HG03354 (cell line): ENCODE results near the gene TSPAN7.

Source experiments
- ATAC-seq: cut with Tn5 transposase; IDR thresholded peaks from one replicate; pipeline ENCODE4 v1.9.1; 2021; ENCODE audit warnings: mild to moderate bottlenecking; ENCODE audit not compliant: unreplicated experiment, poor library complexity, severe bottlenecking

The TSPAN7 gene, protein sequence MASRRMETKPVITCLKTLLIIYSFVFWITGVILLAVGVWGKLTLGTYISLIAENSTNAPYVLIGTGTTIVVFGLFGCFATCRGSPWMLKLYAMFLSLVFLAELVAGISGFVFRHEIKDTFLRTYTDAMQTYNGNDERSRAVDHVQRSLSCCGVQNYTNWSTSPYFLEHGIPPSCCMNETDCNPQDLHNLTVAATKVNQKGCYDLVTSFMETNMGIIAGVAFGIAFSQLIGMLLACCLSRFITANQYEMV

DNA sequence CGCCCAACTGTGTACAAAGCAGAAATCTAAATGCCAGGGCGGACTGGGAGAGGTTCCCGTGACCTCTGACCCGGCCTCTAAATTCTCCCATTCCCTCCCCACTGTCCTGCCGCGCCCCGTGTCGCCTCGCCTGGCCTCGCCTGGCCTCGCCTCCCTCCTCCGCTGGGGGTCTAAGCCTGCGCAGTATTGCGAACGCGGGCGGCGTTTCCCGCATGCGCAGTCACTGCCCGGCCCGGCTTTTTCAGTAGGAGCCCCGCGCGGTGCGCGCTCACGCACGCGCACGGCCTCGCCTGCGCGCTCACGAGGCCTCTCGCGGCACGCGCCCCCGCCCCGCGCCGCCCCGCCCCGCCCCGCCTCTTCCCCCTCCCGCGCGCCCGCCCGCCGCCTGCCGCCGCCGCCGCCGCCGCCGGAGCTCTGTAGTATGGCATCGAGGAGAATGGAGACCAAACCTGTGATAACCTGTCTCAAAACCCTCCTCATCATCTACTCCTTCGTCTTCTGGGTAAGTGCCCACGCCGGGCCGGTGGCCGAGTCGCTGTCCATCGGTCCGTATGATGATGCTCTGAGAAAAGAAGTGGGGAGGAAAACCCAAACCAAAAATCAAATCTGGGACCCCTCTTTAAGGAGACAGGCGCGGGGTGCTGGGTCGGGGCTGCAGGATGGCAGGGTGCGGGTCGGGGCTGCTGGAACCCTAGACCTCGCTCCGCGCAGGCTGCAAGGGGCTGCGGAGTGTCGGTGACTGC is at the start of gene TSPAN7:
Gene TSPAN7 (plus strand): TSS at position 417 of the 743 bp plus-strand sequence. CDS start 5 bp downstream, at position 422.
- peak; percentile 79 for ATAC-seq

DNA sequence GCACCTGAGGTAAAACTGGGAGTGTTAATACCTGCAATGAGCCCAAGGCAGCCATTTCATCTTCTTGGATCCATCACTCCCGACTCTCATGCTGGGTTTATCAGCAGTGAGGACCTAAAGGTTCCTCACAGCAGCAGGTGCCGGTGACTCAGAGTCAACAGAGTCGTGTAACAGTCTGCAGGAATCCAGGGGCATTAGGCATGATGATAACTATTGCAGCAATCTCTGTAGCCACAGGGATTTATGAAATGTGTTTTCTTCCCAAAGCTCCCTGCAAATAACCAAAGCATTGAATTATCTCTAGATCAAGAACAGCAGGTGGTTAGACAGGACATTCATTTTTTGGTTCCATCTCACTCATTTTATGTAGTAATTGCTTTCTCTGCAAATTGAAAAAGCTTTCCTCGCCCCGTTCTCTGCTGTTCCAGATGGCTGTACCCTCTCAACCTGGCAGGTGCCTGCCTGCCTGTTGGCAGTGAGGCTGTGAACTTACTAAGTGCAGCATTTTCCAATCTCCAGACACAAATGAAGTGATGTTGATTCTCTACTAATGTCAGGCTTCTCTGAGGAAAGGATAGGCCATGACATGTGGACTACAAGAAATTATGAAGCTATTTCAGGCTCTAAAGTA is 48.1 kb upstream of the TSPAN7 start:
- ATAC-seq: no peak

DNA sequence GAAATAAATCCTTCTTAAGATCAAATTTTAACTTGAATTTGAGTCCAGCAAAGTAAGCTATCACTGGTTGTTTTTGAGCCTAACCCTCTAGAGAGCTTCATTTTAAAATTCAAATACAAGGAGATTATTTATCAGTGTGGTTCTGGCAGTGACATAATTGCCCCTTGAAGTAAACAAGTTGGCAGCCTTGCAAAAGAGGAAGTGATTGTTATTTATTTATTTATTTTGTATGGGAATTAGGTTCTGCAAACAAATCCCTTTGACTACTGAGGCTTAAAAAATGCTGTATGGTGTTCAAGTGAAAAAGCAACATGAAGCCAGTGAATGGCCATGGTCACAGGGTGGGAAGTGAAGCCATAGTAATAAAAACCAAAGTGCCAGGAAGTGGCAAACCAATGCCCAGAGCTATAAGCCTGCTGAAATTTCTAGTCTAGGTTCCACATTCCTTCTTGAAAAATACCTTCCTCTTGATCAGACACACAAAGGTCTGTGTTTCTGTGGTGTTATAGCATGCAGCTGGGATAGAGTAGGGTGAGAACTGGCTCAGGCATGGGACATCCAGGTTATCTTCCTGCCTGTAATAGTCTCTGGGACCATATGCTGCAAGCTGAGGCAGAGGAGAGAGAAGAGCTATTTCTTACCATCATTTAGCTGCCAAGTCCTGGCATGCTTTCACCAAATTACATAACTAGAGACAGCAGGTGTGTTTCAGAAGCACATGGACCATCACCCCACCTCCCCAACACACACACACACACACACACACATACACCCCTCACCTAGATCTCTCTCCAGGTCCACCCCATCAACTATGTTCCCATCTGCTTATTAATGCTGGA is 47.1 kb upstream of the TSPAN7 start:
- no peak for ATAC-seq

DNA sequence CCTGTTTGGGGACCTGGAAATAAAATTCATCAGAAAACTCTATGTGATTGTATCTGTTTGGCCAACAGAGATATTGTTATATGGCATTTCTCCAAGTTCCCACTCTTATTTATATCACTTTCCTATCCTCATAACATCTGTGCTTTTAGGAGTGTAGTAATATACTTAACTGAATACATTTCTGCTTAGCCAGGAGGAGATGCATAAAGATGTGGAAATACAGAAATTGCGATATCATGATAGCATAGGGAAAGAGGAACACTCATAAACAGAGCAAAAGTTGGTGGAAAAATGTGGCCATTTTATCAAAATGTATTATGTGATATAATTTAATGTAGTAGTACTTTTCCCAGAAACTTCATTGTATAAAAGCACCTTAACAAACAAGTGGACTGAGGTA is 46.1 kb upstream of the TSPAN7 start:
- ATAC-seq: no peak

DNA sequence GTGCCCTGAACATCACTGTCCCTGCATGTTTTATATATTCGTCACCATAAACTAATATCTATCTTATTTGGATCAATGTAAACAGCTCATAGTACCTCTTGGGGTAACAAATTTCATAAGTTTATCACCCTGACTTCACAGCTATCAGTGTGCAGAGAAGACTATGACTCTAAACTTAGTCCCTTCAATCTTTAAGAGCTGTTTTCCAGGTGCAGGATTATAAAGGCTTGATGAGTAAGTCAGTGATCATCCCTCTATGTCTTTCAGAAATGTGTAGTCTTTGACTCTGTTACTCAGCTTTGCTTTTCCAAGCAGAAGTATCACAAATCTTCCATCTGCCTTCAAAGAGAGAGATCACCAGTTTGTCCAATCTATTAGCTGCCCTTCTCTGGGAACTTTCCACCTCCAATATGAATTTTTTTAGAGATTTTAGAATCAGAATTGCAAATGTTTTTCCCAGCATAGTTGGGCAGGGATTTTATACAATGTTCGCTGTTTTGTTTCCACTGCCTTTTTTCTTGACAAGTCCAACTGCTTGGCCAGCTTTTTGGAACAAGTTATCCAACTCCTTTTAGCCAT is 45.1 kb upstream of the TSPAN7 start:
- no peak for ATAC-seq

DNA sequence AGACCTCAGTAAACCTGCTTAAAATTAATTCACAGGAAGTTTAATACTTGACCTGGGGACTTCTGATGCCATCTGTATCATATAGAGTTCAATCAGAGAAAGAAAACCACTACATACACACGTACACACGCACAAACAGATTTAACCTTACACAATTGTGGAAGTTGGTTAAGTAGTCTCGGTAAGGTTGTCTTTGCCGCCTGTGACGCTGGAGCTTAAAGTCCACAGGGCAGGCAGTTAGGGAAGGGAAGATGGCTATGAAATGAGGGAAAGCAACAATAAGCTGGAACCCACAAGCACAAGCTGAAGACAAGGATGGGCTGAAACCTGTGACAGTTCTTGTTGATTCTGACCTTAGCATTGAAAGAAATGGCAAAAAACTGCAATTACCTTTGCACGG is 41.7 kb upstream of the TSPAN7 start:
- no peak for ATAC-seq

DNA sequence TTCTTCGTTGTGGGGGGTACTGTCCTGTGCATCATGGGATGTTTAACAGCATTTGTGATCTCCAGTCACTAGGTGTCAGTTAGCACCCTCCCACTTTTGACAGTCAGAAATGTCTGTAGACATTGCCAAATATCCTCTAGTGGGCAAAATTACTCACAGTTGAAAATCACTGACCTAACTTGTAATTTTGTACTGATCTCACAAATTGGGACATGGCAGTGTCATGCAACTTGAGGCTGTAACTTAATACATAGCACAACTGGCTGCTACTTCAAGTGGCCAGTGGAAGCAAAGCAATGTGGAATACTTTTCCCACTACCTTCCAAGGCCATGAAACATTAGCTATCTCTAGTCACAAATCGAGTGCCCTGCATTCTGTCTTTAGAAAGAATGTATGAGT is 23.2 kb upstream of the TSPAN7 start:
- no peak for ATAC-seq

DNA sequence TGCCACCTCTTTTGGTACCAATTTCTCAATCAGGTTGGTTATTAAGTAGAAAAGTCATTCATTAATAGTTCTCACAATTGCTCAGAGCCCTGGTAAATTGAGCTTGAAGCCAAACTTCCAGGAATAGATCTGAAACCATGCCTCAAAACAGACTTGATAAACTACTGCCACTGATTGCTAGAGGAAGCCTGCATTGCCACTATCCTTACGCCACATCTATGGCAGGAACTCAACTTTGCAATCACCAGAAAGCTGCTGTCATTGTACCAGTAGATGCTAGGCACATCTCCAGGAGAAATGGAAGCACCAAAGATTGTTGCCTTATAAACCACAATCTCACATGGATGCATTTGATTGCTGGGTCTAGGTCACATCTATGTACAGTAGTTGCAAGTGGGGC is 21.6 kb upstream of the TSPAN7 start:
- no peak for ATAC-seq

DNA sequence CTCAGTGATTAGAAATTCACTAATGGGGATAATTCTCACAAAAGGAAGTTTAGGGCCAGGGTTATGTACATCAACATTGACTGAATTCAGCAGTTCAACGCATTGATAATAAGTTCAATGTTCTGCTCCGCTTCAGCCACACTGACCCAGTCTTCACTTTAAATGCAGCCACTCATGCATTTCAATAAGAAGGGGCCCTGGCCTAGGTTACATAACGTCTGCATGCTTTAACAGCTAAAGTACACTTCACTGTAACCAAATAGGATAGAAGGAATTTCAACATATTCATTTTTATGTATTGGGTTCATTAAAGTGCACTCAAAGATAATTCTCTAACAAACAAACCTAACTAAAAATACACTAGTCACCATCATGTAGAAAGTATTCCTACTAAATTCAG is 12.8 kb upstream of the TSPAN7 start:
- ATAC-seq: no peak

DNA sequence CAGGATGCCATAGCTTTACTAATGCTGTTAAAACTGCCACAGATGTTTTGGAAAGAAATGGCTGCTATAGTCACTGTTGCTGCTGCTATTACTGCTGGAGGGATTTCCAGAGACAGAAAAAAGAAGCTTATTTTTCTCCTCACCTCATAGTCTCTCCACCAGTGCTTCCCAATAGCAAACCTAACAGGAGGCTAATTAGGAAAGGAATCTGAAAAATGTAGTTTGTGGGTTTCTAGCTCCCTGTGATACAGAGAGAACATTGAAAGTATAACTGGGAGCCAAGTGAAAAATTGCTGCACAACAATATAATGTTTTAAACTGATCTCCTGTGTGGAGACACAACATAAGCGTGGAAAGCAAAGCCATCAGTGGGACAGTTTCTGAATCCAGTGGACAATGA is 8.6 kb upstream of the TSPAN7 start:
- no peak for ATAC-seq

DNA sequence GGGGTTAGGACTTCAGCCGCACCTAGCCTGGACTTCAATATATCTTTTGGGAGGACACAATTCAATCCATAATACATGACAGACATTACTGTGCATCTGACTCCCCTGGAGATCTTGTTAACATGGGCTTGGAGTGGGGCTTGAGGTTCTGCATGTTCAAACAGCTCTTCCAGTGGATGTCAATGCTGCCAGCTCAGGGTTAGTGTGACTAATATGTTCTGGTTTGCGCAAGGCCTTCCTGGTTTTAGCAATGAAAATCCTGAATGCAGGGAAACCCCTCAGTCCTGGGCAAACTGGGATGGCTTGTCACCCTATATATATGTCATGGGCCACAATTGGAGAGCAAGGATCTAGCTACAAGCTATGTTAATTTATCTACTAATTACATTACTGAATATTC is 2.7 kb upstream of the TSPAN7 start:
- no peak for ATAC-seq

DNA sequence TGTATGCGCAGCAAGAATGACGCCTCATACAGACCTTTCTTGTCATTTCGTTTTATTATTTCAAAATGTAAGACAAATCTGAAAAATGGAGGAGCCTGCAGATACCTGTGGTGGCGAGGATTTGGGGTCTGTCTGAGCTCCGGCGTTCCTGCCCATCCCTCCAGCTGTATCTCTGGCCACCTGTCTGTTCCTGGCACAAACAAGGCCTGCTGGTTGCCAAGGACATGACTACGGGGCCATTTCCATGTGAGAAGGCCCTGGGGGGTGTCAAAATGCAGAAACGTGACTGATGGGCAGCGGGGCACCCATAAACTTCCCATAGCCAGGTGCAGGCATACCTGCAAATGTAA is 591 bp upstream of the TSPAN7 start:
- ATAC-seq: no peak

DNA sequence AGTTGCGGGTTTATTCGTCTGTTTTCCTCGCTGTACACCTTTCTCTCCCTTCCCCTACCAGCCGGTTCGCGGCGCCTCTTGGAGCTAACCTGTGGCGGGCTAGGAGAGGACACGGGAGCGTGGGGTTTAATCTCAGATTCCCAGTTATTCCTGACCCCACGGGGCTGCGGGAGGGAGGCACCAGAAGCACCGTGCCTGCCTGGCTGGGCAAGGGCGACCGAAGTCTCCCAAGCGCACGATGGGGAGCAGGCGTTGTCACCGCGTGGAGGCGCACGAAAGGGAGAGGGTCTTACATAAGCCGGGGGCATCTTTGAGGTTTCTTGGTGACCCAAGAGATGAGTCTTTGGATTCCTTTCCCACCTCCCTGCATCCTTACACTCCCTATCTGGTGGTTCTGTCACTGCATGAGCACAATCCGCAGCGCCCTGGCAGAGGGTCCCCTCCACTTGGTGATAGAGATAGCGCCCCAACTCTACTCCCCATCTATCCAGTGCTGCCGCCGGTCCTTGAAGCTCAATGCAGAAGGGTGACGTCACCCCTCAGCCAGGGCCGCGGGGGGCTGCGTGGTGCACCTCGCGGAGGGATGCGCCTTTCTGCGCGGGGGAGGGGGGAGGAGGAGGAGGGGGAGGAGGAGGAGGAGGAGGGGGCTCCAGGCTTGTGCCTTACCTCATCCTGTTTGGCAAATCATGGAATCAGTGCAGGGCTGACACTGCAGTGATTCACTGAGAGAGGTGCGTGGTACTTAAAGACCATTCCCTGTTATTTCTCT is 793 bp downstream of the TSPAN7 start:
- no peak for ATAC-seq

DNA sequence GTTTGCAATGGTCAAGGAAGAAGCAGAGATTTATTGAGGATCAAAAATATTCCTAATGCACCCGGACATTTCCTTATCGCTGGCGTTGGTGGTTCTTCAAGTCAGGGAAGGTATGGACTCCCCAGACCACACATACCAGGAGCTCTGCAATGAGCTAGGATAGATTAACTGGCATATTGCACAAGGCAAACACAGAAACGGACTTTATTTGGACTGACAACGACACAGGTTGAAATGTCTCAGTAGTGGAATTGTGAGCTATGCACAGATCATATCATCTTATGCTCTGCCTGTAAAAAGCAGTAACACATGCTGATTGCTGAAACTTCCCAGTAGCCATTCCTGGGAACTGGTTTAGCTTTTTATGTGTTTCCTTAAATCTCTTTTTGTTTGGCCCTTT is 1.7 kb downstream of the TSPAN7 start:
- ATAC-seq: no peak

DNA sequence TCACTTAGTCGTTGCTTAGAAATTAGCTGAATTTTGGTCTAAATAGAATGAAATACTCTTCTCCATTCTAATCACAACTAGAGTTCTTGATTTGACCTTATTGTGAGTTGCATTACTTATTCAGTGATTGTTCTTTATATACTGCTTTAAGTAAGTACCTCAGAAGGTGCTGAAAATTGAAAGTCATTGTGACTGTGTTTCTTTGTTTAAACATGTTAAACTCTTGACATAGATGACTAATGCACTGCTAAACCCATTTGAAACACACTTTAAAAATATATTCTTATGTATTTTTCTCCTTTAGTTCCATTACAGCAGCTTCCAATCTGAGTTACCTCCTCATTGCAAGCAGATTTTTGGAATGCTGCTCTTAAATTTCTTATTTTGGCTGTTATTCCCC is 9.1 kb downstream of the TSPAN7 start:
- ATAC-seq: no peak

DNA sequence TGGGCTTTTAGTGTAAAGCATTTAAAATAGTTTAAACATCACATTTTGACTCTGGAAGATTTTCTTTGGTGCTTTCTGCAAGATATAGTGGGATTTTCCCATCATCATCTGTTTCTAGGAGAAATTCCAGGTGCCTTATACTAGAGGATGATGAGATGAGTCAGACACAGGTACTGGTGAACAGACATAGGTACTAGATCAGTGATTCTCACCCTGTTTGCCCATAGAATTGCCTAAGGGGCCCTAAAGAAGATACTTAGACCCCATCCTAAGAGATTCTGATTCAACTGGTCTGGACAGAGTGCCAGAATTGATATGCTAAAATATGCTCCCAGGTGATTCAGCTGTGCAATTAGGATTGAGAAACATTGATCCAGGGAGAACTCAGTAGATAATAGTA is 9.7 kb downstream of the TSPAN7 start:
- ATAC-seq: no peak

DNA sequence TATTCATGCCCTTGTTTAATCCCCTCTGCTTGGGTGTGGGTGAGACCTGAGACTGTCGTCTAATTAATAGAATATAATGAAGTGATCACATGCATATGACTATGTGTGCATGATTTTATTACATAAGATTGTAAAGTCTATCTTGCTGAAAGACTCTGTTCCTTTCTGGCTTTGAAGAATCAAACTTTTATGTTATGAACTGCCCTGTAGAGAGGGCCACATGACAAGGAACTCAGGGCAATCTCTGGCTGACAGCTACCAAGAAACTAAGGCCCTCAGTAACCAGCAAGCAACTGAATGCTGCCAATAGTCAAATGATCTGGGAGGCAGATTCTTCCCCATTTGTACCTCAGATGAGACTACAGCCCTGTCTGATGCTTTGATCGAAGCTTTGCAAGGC is 13.5 kb downstream of the TSPAN7 start:
- no peak for ATAC-seq

DNA sequence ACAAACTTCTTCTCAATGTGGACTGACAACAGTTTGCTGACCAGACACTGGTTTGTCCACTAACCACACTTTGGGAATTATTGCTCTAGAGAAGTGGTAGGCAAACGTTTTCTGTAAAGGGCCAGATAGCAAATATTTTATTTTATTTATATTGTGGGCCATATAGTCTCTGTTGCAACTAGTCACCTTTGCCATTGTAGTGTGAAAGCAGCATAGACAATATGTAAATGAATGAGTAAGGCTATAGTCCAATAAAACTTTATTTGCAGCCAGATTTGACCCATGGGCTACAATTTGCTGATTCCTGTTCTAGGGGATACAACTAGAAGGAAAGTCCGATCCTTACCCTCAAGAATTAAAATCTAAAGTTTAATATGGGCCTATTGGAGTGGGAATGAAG is 14.5 kb downstream of the TSPAN7 start:
- no peak for ATAC-seq

DNA sequence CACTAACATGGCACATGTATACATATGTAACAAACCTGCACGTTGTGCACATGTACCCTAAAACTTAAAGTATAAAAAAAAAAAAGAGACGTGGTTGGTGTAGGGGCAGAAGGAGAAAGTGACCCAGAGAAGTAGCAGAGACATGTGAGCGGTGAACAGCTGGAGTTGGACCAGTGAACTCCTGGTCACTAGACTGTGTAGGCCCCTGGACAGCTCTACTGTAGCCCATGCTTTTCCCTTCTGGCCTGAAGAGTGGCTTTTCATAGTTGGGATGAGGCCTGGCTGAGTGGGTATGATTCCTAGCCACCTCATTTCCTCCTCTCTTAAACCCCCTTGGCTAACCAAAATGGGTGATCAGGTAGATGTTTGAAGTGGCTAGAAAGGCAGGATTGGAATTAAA is 16.4 kb downstream of the TSPAN7 start:
- ATAC-seq: no peak
